ENCODE results near the gene VARS2. TPM values are rescaled to one million over a fixed set of nuclear protein-coding genes. Genes with fewer than 3 reads are reported as not detected.

VARS2 gene
- total and polyA plus RNA-seq, 9 of the 15 experiments (the other 6 are each of a cell fraction or from before 2014, with no cell fraction given), result 1.6 to 53.6 (median 29.9) TPM

- TF ChIP-seq, protein P1, sequence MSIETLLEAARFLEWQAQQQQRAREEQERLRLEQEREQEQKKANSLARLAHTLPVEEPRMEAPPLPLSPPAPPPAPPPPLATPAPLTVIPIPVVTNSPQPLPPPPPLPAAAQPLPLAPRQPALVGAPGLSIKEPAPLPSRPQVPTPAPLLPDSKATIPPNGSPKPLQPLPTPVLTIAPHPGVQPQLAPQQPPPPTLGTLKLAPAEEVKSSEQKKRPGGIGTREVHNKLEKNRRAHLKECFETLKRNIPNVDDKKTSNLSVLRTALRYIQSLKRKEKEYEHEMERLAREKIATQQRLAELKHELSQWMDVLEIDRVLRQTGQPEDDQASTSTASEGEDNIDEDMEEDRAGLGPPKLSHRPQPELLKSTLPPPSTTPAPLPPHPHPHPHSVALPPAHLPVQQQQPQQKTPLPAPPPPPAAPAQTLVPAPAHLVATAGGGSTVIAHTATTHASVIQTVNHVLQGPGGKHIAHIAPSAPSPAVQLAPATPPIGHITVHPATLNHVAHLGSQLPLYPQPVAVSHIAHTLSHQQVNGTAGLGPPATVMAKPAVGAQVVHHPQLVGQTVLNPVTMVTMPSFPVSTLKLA (conservative IDR thresholded peaks at IDR 0.05), result peak in 1 of 2 experiments; percentile 38; a peak in 2 of 4 replicates
- TF ChIP-seq ZNF280B (CRISPR knock-in tag; IDR thresholded peaks at IDR 0.05), result no peak
- TF ChIP-seq ZEB2 (IDR thresholded peaks at IDR 0.05), result peak; percentile 49; the same call in 1 of the 2 replicates
- no peak for TF ChIP-seq ZNF384 (IDR thresholded peaks at IDR 0.05; ENCODE audit: low read depth, low read length)
- TF ChIP-seq CREM (IDR thresholded peaks at IDR 0.05; ENCODE audit: low read depth), result no peak
- no peak for TF ChIP-seq ZNF699 (CRISPR knock-in tag; IDR thresholded peaks at IDR 0.05; ENCODE audit: insufficient replicate concordance)
- TF ChIP-seq MITF (IDR thresholded peaks at IDR 0.05), result no peak
- no peak for TF ChIP-seq TGIF2 (CRISPR knock-in tag; IDR thresholded peaks at IDR 0.05)
- no peak for TF ChIP-seq FOS (IDR thresholded peaks at IDR 0.05; ENCODE audit: extremely low read depth, insufficient read length)
- no peak for TF ChIP-seq ZNF764 (CRISPR knock-in tag; IDR thresholded peaks at IDR 0.05; ENCODE audit: low read depth)
- peak; percentile 10 to 51; a peak in 1 of 4 replicates for TF ChIP-seq KDM1A (IDR thresholded peaks at IDR 0.05)
- TF ChIP-seq KAT8 (IDR thresholded peaks at IDR 0.05; ENCODE audit: low read depth), result peak; percentile 99
- no peak for TF ChIP-seq XRCC4 (IDR thresholded peaks at IDR 0.05; ENCODE audit: extremely low read depth, insufficient read depth, insufficient read length)
- TF ChIP-seq ZNF766 (CRISPR knock-in tag; conservative IDR thresholded peaks at IDR 0.05), result peak; percentile 50
- TF ChIP-seq HMG20A (CRISPR knock-in tag; conservative IDR thresholded peaks at IDR 0.05), result no peak
- TF ChIP-seq RFX1 (IDR thresholded peaks at IDR 0.05), result no peak
- TF ChIP-seq ZNF717 (CRISPR knock-in tag; IDR thresholded peaks at IDR 0.05), result no peak
- no peak for TF ChIP-seq FOXP4 (CRISPR knock-in tag; IDR thresholded peaks at IDR 0.05; ENCODE audit: borderline replicate concordance)
- TF ChIP-seq LARP7 (IDR thresholded peaks at IDR 0.05), result no peak
- TF ChIP-seq ZC3H8 (IDR thresholded peaks at IDR 0.05), result no peak
- no peak for TF ChIP-seq ZNF316 (IDR thresholded peaks at IDR 0.05)
- no peak for TF ChIP-seq ADNP (tag; IDR thresholded peaks at IDR 0.05)
- TF ChIP-seq, protein P2, sequence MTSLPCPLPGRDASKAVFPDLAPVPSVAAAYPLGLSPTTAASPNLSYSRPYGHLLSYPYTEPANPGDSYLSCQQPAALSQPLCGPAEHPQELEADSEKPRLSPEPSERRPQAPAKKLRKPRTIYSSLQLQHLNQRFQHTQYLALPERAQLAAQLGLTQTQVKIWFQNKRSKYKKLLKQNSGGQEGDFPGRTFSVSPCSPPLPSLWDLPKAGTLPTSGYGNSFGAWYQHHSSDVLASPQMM (CRISPR knock-in tag; IDR thresholded peaks at IDR 0.05), result no peak
- TF ChIP-seq ZNF507 (tag; conservative IDR thresholded peaks at IDR 0.05), result no peak
Observed at GRCh38 chr6:30875244-30876038, 38.6 kb upstream of the VARS2 start (continued).

All from K562 (cell line).